ENCODE data around the gene DNAJC30.
A peak's percentile ranks its signal among the peaks of the same experiment; 100 is the strongest.
"Not testable (repeated sequence)": the region's sequence is repeated elsewhere in the genome, so short reads cannot be mapped to it uniquely, and the experiment has no call there.

DNAJC30 gene

GRCh38 chr7:73682745-73683055, 553 bp downstream of the DNAJC30 start:
- no peak for TF ChIP-seq CTCF (IDR thresholded peaks at IDR 0.05; ENCODE audit: low read depth, low read length, missing control alignments)
- DNase-seq: no peak
- Histone ChIP-seq H3K27me3 (replicated peaks) (no peaks in the 10 kb centered on the region), H3K4me3 (ENCODE audit: low read depth, low read length) (peak overlapping the region; percentile 95), H3K27ac (peak overlapping the region; percentile 94), H3K36me3 (replicated peaks) (peaks cover 15% of the 10 kb centered on the region)
- in situ Hi-C loops (cut with HindIII; ENCODE audit: low pct_ligation_motif_present, low sequenced_read_pairs): no loop called here

GRCh38 chr7:73681031-73681430, 2.2 kb downstream of the DNAJC30 start:
- in situ Hi-C loops (cut with HindIII; ENCODE audit: low pct_ligation_motif_present, low sequenced_read_pairs): no loop called here
- Histone ChIP-seq H3K27me3 (replicated peaks) (no peaks in the 10 kb centered on the region), H3K4me3 (ENCODE audit: low read depth, low read length) (no peak overlapping the region), H3K36me3 (replicated peaks) (peaks cover 5% of the 10 kb centered on the region), H3K27ac (no peak overlapping the region)
- TF ChIP-seq CTCF (IDR thresholded peaks at IDR 0.05; ENCODE audit: low read depth, low read length, missing control alignments): no peak
- peak; percentile 48 for DNase-seq

- Histone ChIP-seq H3K27ac (no peak overlapping the region), H3K4me3 (ENCODE audit: low read depth, low read length) (no peak overlapping the region), H3K36me3 (replicated peaks) (peaks cover 5% of the 10 kb centered on the region), H3K27me3 (replicated peaks) (no peaks in the 10 kb centered on the region)
- DNase-seq: no peak
- TF ChIP-seq CTCF (IDR thresholded peaks at IDR 0.05; ENCODE audit: low read depth, low read length, missing control alignments): no peak
- in situ Hi-C loops (cut with HindIII; ENCODE audit: low pct_ligation_motif_present, low sequenced_read_pairs): no loop called here
These were observed 2.8 kb downstream of the DNAJC30 start for GRCh38 chr7:73680501-73680900.

- Histone ChIP-seq H3K4me3 (ENCODE audit: low read depth, low read length) (no peak overlapping the region), H3K27ac (no peak overlapping the region), H3K36me3 (replicated peaks) (peaks cover 5% of the 10 kb centered on the region), H3K27me3 (replicated peaks) (no peaks in the 10 kb centered on the region)
- no peak for DNase-seq
- TF ChIP-seq CTCF (IDR thresholded peaks at IDR 0.05; ENCODE audit: low read depth, low read length, missing control alignments): no peak
- in situ Hi-C loops (cut with HindIII; ENCODE audit: low pct_ligation_motif_present, low sequenced_read_pairs): no loop called here
These were observed 3.5 kb downstream of the DNAJC30 start for GRCh38 chr7:73679709-73680108.

GRCh38 chr7:73678862-73679261, 4.4 kb downstream of the DNAJC30 start:
- in situ Hi-C loops (cut with HindIII; ENCODE audit: low pct_ligation_motif_present, low sequenced_read_pairs): no loop called here
- no peak overlapping the region for H3K27ac ChIP-seq
- H3K4me3 ChIP-seq (ENCODE audit: low read depth, low read length): no peak overlapping the region
- H3K36me3 ChIP-seq (replicated peaks): peaks cover 5% of the 10 kb centered on the region
- no peak for TF ChIP-seq CTCF (IDR thresholded peaks at IDR 0.05; ENCODE audit: low read depth, low read length, missing control alignments)
- DNase-seq: no peak
- H3K27me3 ChIP-seq (replicated peaks): no peaks in the 10 kb centered on the region

- H3K27ac ChIP-seq; in situ Hi-C loops (cut with HindIII; ENCODE audit: low pct_ligation_motif_present, low sequenced_read_pairs); H3K4me3 ChIP-seq (ENCODE audit: low read depth, low read length); H3K27me3 ChIP-seq (replicated peaks); DNase-seq; H3K36me3 ChIP-seq (replicated peaks): not testable (repeated sequence)
These were observed 7.2 kb downstream of the DNAJC30 start for GRCh38 chr7:73676062-73676461.

Measured in brain microvascular endothelial cell (primary cell).